HG03469 (cell line): ENCODE measurements around the gene FCER1G.
"Not testable (repeated sequence)": the region's sequence is repeated elsewhere in the genome, so short reads cannot be mapped to it uniquely, and the experiment has no call there.

Source experiments
- ATAC-seq: cut with Tn5 transposase; IDR thresholded peaks from one replicate; pipeline ENCODE4 v1.9.1; 2021; ENCODE audit warnings: mild to moderate bottlenecking, moderate library complexity, moderate number of reproducible peaks; ENCODE audit not compliant: unreplicated experiment

FCER1G gene

DNA sequence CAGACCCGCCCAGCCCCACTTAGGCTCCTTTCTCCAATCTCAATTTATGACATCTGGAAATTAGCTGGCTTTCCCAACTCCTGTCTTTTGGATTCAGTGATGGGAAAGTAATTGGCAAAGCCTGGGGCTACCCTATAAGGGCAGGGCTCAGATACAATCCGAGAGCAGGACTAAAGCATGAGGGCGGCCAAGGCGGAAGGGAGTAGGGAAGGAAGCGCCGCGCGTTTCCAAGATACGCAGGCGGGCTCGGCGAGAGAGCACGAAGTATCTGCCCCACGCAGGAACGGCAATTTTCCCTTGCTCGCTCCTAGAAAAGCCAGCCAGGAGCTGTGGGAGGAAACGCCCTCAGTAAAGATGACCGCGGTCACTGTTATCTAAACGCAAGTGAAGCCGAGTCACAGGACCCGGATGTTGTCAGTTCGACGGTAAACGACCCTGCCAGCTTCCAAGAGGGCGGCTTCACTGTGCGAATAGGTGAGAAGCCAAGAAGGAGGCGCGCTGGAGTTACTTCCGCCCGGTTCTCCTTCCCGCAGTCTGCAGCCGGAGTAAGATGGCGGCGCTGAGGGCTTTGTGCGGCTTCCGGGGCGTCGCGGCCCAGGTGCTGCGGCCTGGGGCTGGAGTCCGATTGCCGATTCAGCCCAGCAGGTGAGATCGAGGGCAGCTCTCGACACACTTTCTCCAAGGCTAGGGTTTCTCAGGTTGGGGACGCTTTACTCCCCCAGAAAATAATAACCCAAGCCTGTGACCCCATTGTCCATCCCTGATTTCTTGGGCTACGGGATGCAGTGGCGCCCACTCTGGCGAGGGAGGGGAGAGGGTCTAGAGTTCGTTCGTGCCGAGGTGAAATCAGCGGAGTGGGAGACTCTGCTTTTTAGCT lies 13.0 kb upstream of the FCER1G start, which contains the start of gene NDUFS2:
NDUFS2 (plus strand) TSS at position 532 of the 877 bp plus-strand sequence; CDS start at position 551, 19 bp downstream.
- ATAC-seq, result peak; percentile 79

DNA sequence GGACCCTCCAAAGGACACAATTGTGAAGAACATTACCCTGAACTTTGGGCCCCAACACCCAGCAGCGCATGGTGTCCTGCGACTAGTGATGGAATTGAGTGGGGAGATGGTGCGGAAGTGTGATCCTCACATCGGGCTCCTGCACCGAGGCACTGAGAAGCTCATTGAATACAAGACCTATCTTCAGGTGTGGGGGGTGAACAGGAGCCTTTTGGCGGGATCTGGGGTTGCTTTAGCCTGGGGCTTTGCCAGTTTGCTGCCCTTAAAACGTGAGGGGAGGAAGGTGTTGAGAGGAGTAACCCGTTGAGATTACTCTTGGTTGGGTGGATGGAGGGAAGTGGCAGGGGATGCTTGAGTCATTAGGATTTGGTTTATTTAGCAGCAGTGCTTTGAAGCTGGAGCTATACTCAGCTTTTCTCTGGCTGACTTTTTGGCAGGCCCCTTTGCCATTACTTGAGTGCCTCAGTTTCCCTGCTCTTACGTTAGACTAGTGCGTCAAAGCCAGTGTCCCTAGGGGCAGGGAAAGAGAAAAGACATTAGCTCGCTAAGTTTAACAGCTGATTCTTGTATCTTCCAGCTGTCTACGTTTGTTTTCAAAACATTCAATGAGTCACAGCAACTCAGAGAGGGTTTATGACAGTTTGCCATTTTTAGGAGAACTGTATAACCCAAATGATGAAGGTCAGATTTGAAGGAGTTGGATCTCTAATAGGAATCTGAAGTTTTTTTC lies 8.5 kb upstream of the FCER1G start:
- no peak for ATAC-seq

DNA sequence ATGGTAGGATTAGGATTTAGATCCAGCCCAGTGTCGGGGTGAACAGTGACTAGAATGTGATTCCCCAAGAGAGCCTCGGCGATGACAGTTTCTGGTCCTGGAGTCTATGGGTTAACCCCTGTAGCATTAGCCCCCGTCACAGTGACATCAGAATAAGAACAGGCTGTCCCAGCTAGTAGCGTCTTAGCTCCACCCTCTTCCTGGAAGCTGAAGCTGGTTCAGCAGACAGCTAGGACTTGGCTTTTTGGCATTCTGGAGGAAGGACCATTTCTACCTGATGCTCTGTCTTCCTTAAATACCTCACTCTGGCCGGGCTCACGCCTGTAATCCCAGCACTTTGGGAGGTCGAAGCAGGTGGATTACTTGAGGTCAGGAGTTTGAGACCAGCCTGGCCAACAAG lies 7.9 kb upstream of the FCER1G start:
- no peak for ATAC-seq

DNA sequence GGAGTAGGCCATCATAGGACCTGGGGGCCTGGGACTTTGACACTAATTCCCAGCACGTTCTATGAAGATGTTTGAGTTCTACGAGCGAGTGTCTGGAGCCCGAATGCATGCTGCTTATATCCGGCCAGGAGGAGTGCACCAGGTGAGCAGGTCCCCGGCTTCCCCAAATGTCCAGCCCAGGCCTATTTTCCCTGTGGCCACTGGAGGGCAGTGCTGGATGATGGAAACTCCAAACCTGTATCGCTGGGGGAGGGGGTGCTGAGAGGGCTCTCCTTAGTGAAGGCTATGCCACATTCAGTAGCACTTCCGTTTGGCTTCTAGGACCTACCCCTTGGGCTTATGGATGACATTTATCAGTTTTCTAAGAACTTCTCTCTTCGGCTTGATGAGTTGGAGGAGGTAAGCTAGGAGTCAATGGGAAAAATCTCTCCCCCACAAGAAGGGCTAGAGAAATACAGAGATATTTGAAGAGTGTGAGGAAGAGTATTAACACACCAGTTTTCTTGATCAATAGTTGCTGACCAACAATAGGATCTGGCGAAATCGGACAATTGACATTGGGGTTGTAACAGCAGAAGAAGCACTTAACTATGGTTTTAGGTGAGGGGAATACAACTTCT lies 5.2 kb upstream of the FCER1G start:
- no peak for ATAC-seq

DNA sequence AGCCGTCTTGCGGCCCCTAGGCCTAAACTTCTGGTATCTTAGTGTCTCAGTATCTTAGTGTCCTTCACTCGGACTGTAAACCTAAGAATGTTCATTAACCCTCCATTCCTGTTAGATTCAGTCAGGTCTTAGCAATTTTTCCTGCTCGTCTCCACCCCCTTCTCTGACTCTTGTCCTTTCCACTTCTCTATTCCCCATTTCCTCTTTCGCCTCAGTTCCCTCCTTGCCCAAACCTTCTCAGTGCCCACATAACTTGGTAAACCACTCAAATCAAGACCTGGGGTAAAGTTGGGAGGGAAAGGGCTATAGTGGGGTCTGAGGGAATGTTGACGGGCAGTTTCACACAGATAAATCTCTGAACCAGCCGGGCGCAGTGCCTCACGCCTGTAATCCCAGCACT lies 726 bp upstream of the FCER1G start:
- no peak for ATAC-seq

DNA sequence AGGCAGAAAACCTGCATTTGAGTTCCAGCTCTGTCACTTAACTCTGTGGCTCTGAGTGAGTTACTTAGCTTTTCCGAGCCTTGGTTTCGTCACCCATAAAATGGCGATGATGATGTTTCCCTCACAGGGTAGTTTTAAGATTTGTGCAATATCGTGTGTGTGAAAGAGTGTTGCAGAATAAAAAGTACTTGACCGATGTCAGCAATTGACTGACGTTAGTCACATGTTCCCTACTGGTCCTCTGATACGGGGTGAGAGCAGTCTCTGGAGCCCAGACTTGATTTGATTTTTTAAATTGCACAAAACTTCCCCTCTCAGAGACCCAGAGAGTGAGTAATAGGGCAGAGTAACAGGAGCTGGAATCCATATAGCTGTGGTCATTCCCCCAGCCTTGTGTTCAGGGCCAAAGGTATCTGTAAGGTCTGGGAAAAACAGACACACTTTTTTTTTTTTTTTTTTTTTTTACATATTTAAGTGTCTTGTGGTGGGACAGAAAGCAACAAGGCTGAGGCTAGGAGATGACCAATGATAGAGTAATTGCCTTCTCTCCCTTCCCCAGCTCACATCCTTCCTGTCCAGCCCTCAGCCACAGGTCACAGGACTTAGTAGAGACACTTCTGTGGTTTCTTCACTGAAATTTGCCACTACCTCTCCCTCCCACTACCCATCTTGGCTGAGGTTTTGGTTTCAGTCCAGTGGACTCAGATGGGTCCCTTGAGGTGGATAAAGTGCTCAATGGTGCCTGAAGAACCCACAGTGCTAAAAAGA lies 2.0 kb downstream of the FCER1G start:
- ATAC-seq, result peak; percentile 75

DNA sequence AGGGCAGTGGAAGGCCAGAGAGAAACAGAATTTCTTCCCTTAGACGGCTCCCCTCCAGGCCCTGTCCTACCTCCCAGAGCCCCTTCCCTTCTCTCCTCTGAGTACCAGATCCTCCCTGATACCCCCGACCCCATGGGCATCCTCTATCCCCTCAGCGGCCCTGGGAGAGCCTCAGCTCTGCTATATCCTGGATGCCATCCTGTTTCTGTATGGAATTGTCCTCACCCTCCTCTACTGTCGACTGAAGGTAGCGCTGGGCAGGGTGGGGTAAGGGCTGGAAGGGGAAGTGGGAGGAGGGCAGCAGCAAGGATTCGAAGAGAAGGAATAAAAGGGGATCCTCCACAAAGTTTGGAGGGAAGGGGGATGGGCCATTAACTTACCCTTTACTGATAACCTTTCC lies 2.7 kb downstream of the FCER1G start:
- ATAC-seq, result no peak

DNA sequence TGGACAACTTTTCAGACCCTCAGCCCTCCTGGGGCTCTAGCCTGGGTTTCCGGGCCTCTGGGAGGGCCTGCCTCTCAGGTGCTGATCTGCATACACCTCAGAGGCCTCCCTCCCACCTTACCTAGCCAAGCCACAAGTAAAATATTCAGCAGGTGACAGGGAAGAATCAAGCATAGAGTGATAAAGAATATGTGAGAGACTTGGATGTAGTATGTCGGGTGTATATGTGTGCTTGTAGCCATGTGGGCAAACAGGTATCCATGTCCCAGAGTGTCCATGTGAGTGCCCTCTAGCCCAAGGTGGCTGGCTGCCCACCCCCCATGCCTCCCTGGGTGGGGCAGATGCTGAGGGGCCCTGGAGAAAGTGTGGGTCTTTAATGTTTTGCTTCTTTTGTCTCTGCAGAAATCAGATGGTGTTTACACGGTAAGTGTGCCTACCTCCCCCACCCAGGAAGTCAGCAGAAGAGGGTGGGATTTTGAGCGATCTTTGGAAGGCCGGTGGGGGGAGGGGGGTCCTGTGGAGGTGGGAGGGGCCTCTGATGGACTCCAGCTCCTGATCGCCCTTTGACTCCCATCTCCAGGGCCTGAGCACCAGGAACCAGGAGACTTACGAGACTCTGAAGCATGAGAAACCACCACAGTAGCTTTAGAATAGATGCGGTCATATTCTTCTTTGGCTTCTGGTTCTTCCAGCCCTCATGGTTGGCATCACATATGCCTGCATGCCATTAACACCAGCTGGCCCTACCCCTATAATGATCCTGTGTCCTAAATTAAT lies 3.4 kb downstream of the FCER1G start:
- no peak for ATAC-seq

DNA sequence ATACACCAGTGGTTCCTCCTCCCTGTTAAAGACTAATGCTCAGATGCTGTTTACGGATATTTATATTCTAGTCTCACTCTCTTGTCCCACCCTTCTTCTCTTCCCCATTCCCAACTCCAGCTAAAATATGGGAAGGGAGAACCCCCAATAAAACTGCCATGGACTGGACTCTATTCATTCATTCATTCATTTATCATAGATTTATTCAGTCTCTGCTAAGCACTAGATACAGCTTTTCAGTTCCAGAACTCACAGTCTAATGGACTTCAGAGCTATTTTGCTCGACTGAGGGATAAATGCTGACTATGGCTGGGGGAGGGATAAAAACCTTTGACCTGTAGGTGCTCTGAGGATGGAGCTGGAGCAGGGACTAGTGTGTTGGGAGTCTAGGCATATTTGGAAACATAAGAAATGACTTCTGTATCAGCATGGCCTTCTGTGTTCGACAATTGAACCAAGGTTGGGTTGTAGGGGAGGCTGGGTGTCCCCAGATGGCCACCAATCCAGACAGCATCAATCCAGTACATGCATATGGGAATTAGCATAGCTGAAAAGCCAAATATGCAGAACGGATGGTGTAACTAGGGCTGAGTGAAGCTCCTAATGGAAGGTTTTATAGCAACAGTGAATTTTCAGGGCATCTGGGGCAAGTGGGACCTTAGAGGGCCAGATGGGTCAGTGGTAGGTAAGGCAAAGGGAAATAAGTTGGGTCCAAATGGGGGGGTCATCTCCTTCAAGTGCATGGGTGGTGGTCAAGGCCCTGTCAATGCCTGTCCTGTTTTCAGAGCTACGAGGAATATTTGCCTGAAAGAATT lies 4.2 kb downstream of the FCER1G start:
- ATAC-seq, result no peak

DNA sequence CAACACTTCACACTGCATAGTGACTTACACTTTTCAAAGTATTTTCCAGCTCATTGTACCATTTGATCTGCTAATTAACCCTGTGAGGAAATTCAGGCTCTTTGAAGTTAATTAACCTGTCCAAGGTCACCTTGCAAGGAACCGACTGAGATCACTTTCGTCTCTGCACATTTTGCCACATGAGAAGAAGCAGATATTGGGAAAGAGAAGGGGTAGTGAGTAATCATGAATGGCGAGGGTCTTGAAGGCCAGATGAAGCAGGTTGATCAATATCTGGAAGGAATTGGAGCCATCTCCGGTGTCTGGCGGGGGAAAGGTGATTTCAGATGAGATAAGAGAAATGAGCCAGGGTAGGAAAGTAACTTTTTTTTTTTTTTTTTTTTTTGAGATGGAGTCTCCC lies 4.9 kb downstream of the FCER1G start:
- ATAC-seq, result no peak

DNA sequence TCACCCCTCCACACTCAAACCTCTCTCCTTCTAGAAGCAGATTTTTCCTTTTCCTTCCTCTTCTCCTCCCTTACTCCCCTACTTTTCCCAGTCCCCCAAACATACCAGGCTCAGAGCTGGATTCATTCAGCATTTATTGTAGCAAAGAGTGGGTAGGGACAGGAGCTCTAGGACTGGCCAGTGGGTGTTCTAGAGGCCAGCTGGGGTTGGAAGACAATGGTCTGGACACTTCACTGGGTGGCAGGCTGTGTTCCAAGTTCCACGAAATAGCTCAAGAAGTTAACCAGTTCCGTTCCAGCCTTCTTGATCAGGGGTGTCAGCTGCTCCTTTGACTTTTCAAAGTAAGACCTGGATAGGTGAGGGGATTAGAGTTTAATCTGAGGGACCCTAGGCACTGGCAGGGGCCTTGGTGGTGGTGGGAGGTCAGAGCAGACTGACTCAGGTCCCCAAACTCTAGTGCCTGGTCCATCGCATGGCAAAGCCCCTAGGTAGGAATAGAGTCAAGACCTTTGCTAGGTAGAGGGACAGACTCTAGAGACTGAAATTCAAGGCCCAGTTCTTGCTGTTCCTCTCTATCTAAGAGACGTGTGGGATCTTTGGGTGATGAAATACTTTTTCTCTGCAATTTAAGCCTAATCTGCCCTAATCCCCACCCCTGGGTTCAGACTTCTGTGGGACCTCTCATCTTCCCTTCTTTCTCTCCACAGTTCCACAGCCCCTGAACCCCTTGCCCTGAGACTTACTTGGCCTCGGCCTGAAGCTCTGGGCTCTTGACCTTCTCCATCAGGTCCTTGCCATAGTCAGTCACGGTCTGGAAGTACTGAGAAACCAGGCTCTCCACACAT lies 7.3 kb downstream of the FCER1G start:
- ATAC-seq, result no peak

DNA sequence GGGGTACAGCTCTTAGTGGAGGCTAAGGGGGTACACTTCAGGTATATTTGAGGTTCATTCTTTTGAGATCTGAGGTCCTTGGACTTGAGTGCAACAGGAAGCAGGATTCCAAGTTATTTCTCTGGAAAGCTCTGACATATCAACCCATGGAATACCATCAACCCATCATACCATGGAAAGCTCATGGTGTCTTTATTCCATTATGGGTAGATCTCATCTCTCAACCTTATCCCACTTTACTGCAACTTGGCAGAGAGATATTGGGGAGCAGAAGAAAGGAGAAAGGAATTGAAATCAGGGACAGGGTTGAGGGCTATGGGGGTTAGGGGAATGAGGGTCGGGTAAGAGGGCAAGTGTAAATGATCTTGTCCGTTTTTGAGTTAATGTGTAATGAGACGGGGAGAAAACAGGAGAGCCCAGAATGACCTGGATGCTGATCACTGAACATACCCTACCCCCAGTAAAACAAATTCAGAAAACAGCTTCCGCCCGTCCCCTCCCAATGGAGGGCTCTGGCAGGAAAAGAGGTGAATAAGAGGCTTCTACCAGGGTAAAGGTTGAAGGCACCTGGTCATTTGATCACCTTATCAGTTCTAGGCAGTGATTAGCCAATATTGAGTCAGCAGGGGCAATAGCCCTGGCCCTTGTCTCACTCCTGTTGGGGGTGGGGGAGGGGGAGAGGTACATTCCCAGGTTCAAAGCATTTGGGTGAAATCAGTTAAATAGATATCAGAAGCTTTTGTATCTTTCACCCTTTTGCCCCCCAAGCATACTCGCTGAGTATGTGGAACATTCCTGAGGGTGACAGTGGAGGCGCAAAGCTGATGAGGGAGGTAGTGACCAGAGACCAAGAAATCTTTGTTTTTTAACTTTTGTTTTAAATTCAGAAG lies 9.0 kb downstream of the FCER1G start:
- no peak for ATAC-seq

DNA sequence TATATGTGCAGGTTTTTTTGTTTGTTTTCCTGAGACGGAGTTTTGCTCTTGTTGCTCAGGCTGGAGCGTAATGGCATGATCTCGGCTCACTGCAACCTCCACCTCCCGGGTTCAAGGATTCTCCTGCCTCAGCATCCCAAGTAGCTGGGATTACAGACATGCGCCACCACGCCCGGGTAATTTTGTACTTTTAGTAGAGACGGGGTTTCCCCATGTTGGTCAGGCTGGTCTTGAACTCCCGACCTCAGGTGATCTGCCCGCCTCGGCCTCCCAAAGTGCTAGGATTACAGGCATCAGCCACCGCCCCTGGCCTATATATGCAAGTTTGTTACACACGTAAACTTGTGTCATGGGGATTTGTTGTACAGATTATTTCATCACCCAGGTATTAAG lies 9.6 kb downstream of the FCER1G start:
- ATAC-seq, result not testable (repeated sequence)

DNA sequence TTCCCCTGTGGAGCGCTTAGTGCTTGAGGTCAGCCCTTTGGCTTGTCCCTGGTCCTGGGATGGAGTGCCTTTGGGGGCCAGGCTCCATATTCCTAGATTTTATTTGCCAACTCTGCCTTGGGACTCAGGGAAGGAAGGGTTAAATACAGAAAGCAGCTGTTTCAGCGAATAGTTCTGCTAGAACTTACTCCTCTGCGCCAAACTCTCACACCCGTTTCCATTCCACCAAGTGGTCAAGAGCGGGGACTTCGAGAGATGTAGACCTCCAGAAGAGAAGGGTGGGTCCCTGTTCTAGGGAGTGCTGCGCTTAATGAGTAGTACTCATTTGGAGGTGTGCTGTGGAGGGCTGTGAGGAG lies 10.1 kb downstream of the FCER1G start:
- ATAC-seq, result no peak

DNA sequence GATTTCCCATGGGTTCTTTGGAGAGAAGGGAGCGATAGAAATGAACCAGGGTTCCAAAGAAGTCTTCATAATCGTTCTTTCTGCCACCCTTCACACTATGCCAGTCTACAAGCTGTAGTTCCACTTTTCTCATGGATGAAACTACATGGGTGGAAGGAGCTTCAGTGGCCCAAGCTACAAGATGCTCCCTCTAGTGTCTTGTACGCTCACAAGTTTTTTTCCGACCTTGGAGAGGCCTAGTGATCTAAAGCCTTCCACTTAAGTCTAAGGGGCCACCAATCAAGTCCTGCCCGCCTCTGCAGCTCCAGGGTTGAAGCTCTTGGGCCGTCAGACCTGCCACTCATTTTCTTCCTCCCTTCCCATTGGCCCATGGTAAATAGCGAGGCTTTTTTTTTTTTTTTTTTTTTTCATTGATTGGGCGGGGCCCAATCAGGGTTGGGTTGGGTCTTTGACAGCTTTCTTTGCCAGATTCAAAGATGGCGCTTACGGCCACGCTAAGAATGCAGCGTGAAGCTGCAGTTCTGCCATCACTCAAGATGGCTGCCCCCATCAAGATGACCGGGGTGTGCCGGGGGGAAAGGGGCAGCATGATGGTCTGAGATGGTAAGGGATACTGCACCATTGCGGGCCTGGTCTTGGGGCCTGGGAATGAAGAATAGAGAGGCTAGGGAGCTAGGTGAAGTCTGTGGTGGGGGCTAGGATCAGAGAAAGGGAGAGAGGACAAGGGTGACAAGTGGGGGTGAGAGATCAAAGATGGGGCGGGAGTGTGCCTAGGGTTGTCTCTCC lies 10.6 kb downstream of the FCER1G start, which contains the start of gene TOMM40L:
TOMM40L (plus strand) TSS at position 527 of the 786 bp plus-strand sequence. CDS start 430 bp downstream, outside the sequence.
- peak; percentile 75 for ATAC-seq

DNA sequence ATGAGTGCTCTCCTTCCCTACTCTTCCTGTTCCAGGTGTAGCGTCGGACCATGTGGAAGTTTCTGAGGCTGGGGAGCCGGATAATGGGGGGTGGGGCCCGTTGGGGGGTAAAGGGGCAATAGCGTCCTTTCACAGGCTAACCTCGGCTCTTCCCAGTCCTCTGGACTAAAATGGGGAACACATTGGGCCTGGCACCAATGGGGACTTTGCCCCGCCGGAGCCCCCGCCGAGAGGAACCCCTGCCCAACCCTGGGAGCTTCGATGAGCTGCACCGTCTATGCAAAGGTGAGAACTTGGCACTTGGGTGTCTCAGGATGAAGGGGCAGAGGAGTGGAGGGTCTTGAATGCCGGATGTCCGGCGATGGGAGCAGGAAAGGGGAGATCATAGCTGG lies 11.2 kb downstream of the FCER1G start:
- no peak for ATAC-seq

DNA sequence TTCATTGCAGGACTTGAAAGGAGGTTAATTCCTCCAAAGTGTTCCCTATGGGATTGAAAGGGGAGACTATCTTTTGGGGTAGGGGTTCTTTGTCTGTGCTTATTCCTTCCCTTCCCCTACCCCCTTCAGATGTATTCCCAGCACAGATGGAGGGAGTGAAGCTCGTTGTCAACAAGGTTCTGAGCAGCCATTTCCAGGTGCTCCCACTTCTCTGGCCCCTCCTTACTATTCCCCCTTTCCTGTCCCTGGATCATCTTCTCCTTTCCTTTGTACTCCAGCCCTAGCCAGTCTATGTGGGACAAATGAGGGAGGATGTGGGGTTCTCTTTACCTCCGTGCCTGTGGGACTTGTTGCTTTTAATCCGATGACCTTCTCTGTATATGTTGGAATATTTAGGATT lies 11.7 kb downstream of the FCER1G start:
- ATAC-seq, result no peak
